Renal cortex interstitium (tissue), 11 donors: ENCODE data around the gene UCP2. TPM values are rescaled to one million over a fixed set of nuclear protein-coding genes. Genes with fewer than 3 reads are reported as not detected.
"Not testable (repeated sequence)": the region's sequence is repeated elsewhere in the genome, so short reads cannot be mapped to it uniquely, and the experiment has no call there.

Experiments used
- DNase-seq, 11 donors: peaks; one replicate each; pipeline ENCODE4 v3.0.0-alpha.2; 2013; ENCODE audit warnings: low read depth in 9 of 11, low spot score in 4 of 11; ENCODE audit errors: extremely low read depth in 1 of 11
- polyA plus RNA-seq, 3 donors: library from polyadenylated mRNA; unstranded; fragments of 120-200 nt; gene quantifications; one replicate each; pipeline ENCODE4 v1.2.1, GENCODE V29; 2013; ENCODE audit not compliant: insufficient read length in 3 of 3

The UCP2 gene
- polyA plus RNA-seq, 3 donors, result 65.1 to 73.2 (median 68.4) TPM

DNA sequence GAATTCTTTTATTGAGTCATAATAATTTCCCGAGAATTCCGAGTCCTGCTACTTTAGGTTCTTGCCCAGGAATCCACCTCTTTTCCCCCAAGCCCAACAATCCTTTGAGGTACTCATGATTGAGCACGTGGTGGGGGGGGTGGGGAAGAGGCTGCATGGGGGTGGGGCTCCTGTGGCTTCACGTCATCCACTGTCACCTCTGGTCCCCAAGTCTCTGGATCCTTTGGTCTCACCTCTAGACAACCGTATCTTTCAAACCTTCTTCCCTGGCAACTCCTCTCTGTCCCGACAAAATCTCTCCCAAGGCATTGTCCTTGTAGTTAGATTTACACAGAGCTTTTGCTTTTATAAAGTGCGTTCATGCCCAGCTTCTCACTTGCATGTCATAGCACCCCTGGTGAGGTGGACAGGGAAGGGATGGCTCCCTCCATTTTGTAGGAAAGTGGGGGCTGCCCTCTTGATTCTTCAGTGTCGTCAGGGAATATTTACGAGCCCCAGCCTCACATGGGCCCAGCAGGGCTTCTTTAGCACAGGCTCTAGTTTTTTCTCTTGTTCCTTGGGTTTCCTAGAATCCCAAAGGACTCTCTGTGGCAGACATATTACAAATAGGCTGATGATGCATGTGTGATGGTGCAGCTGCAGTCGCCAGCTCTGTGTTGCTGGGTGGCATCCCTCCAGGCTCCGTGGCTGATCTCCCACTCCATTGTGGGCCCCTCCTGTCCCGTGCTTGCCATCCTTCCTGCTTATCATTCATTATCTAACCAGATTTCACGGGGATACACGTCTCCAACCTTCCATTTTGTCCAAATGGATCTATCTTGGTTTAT, 17.9 kb upstream of the UCP2 start:
- DNase-seq, result no peak

DNA sequence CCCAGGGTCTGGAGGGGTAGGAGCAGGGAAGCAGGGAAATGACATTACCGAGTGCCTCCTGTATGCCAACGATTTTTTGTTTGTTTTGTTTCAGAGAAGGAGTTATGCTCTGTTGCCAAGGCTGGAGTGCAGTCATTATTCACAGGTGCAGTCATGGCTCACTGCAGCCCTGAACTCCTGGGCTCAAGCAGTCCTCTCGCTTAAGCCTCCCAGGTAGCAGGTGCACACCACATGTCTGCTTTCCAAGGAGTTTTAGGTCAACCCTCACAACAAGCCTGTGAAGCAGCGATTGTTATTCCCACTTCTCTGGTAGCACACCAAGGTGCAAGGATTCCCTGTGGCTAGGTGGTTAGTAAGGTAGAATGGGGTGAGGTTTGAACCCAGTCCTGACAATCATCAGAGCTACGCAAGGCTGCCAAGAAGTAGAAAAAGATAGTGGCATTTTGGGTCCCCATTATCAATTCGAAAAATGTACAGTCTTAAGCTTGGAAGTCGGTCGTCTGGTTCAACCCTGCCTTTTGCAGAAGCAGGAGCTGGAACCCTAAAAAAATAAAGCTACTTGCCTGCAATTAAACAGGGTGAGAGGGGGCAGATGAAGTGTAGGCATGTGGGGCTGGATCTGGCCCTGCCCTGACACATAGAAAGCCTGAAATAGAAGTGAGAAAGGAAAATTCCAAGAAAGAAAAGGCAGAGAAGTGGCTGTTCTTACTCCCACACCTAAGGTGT, 17.1 kb upstream of the UCP2 start:
- no peak for DNase-seq

DNA sequence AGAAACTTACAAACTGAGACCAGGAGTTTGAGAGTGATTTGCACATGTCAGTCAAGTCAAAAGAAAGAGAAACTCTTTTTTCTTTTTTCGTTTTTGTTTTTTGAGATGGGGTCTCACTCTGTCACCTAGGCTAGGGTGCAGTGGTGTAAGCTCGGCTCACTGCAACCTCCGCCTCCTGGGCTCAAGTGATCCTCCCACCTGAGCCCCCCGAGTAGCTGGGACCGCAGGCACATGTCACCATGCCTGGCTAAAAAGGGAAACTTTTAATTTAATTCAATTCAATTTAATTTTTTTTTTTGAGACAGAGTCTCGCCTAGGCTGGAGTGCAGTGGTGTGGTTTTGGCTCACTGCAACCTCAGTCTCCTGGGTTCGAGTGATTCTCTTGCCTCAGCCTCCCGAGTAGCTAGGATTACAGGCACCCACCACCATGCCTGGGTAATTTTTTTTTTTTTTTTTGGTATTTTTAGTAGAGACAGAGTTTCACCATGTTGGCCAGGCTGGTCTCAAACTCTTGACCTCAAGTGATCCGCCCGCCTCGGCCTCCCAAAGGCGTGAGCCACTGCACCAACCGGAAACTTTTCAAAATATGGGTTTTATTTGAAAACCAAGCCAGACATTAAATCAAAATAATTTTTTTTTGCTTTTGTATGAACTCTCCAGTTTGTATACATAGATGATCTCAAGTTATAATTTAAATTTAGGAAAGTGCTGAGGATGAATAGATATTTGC, 16.4 kb upstream of the UCP2 start:
- DNase-seq, result no peak

DNA sequence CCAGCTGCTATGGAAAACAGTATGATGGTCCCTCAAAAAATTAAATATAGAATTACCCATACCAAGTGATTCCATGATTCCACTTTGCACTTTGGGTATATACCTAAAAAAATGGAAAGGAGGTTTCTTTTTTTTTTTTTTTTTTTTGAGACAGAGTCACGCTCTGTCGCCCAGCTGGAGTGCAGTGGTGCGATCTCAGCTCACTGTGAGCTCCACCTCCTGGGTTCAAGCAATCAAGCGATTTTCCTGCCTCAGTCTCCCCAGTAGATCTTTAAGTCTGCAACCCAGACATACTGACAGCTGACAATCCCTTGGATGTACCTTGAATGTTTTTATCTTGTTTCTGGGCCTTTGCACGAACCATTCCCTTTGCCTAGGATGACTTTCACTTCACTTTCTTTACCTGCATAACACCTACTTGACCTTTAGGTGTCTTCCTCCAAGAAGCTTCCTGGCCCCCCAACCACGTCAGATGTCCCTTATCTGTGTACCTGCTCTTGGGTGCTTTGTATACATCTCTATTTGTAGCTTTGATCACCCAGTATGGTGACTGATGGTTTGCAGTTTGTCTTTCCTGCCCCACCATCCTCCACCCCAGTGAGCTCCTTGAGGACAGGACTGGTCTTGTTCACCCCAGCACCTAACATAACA, 14.6 kb upstream of the UCP2 start:
- no peak for DNase-seq

DNA sequence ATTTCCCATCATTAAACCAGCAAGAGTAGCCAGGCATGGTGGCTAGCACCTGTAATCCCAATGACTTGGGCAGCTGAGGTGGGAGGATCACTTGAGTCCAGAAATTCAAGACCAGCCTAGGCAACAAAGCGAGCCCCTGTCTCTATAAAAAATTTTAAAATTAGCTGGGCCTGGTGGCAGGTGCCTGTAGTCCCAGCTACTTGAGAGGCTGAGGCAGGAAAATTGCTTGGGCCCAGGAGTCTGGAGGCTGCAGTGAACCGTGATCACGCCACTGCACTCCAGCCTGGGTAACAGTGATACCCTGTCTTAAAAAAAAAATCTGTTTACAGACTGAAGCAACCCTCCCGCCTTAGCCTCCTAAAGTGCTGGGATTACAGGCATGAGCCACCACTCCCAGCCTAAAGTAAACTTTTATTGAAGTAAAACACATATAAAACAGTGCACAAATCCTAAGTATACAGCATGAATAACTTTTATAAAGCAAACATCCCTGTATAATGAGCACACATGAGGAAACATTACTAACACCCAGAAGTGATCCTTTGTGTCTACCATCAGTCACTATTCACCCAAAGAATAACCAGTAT, 13.6 kb upstream of the UCP2 start:
- DNase-seq, result no peak

DNA sequence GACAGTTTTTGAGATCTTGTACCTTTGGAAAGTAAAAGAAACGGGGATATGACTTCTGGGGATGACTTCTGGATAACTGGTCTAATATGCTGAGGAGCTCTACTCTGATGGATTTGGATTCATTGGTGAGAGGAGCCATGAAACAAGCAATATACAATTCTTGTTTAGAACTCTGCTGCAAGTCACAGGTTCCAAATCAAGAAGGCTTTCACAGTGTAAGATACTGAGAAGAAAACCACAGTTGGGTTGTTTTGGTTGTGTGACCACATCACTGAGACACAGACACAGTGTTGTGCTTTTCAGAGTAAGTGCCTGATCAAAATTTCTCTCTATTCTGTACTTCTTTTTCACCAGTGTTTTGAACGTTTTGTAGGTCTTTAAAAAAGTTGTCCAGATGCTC, 13.1 kb upstream of the UCP2 start:
- no peak for DNase-seq

DNA sequence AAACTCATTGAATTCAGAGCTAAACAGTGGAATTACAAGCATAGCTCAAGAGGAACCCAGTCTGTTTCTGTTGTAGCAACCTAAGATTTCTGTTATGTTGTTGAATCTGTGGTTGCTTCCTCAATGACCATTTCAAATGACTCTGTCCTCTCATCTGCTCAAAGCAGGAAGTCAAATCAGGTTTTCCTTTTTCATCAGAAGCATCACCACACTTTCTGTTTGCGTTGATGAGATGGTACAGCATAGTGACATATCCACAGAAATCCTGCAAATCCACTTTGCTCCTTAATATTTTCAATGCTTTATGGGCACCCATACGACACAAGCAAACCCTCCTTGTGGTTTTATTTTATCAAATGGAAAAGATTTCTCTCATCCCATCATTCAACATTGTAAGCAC, 12.6 kb upstream of the UCP2 start:
- no peak for DNase-seq

DNA sequence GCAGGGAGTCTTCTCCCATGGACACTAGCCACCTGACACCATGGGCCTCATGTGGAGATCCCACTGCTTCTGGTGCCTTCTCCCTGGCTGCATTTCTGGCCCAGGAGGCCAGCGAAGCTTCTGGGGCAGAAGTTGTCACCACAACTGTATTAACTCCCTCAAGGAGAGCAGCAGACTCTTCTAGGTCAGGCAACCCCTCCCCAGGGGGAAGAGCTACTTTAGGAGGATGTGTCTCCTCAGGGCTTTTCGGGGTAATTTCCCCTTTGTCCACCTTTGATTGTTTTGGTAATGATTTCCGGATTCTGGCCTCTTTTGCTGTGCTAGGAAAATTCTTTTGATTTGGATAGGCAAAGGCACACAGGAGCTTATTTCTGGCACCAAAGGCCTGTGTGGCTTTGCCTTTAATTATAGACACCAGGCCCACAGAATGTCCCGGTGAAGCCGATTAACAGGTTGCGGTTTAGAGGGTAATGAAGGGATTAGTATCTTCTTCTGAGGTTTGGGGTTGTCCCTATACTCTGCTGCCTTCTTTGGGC, 8.9 kb upstream of the UCP2 start:
- no peak for DNase-seq

DNA sequence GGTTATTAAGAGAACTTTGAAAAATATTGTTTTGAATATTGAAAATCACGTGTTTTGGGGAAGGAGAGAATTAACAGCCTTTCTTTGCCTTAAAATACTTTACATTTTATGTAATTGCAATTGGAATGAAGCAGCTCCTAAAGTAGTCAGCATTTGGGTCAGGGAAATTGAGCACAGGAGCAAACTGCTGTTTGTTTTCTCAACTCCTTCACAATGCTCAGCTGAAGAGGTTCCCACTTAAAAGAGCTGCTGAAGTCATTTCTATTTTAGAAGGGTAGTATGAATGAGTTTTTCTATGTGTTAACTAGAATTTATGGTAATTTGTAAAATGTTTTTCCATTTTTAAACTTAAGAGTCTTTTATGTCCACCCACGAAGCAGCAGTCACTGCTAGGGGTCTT, 8.1 kb upstream of the UCP2 start:
- DNase-seq, result no peak

DNA sequence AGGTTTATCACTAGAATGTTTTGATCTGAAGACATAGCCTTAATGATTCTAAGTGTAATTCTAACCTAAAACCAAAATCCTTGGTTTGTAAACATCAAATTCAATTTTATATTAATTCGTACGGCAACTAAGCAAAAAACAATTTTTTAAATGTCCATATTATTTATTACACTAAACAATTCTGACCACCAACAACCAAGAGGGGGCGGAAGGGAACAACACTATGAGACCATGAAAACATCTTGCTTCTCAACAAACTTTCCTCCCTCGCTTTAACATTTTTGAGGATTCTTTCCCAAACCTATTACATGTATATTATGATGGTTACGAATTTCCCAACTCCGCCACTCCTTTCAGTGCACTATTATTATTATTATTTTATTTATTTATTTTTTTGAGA, 6.5 kb upstream of the UCP2 start:
- no peak for DNase-seq

DNA sequence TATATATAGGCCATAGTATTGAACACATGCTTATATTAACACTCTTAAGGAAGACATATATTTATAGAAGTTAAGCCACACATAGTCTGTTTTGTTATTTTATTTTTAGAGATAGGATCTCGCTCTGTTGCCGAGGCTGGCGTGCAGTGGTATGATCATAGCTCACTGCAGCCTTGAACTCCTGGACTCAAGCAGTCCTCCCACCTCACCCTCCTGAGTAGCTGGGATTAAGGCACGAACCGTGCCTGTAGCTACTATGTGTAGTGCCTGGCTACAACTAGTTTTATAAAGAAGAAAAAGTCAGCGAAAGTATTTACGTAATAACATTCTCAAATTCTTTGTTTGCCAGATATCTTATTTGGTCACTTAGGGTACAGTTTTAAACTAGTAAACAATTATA, 5.6 kb upstream of the UCP2 start:
- DNase-seq, result no peak

DNA sequence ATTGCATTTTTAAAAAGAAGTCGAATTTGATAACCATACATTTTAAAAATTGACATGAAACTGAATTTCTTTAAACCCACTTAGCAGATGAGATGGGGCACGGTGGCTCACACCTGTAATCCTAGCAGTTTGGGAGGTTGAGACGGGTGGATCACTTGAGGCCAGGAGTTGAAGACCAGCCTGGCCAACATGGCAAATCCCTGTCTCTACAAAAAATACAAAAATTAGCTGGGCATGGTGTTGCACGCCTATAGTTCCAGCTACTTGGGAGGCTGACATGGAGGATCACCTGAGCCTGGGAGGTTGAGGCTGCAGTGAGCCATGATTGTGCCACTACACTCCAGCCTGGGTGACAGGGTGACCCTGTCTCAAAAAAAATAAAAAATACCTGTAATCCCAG, 3.0 kb upstream of the UCP2 start:
- not testable (repeated sequence) for DNase-seq

DNA sequence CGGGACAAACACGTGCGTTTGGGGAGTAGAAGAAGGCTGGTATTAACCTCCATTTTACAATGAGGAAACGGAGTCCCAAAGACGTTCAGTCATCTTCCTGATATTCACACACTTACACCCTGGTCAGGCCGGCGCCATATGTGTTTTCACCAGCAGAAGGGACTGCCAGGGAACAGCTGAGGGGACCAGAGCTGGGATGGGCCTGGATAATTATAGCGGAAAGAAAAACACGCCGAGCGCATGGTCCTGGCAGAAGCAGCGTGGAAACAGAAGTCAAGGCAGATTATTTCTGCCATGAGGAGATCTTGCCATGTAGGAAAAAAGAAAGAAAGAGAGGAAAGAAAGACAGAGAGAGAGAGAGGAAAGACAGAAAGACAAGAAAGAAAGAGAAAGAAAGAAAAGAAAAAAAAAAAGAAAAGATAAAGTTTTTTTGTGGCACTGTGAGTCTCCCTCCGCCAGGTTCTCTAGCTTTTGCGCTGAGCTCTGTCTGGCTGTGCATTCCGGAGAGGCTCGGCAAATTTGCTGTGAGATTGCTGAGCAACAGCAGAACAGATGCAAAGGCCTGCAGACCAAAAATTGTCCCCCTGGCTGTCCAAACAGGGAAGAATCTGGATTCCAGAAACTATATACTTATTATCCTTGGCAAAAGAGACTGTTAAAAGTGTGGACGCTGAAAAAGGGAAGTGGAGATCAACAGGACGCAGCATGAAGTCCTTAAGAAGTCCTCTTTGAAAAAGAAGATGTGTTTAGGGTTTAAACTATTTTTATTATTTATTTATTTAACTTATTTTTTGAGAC, 1.3 kb upstream of the UCP2 start:
- DNase-seq, result no peak

DNA sequence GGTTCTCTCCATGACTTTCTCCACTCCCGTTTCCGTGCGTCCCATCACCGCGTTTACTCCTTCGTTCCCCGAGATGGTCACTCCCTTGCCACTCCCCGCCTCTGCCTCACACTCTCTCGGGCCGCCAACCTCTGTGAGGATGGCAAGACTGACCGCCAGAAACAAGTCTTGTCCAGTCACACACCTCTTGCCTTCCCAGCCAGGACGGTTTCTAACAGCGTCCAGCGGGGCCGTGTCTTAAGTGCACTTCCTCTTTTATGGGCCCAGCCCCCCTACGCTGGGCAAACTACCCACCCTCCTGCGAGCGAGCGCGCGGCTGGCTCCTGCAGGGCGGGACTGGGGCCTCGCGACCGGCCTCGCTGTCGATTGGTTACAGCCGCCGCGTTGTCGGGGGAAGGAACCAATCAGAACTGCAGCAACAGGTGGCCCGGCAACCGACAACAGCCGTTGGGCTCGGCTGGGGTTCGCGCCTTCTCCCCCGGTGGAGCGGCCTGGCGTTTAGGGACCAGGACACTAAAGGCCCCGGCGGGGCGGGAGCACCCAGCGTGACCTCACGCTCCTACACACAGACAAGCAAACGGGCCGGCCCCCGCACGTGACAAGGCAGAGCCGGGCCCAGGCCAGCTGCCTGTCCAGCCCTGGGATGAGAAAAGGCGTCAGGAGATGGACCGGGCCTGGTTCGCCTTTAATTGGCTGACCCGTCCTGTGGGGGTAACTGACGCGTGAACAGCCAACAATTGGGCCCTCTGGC, 522 bp upstream of the UCP2 start:
- peak; percentile 62 to 89 (median 83) for DNase-seq

DNA sequence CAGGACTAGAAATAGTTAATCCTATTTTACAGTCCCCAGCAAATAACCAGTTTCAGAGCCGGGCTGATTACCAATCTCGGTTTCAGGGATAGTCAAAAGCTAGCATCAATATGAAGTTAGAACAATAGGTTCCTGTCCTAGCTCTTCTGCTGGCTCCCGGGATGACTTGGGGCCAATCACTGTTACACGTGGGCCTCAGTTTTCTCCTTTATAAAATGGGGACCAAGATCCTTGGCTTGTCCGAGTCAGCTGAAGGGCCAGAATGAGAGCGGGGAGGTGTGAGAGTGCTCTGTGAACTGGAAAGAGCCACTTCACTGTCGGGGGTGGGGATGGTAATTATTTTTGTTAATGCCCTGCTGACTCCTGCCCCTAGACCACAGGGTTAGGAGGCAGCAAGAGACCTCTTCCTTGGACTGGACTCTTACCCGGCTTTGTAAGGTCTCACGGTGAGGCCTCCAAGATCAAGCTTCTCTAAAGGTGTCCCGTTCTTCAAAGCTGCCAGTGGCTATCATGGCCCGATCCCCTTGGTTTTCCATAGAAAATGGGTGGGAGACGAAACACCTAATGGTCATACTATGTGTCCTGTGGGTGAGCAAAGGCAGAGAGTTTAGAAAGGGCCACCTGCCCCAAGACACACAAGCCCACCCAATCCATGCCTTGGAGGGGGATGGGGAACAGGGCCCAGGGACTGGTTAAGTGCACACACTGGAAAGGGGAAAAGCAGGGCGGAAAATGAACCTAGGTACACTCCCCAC, 1.4 kb downstream of the UCP2 start:
- DNase-seq, result no peak

DNA sequence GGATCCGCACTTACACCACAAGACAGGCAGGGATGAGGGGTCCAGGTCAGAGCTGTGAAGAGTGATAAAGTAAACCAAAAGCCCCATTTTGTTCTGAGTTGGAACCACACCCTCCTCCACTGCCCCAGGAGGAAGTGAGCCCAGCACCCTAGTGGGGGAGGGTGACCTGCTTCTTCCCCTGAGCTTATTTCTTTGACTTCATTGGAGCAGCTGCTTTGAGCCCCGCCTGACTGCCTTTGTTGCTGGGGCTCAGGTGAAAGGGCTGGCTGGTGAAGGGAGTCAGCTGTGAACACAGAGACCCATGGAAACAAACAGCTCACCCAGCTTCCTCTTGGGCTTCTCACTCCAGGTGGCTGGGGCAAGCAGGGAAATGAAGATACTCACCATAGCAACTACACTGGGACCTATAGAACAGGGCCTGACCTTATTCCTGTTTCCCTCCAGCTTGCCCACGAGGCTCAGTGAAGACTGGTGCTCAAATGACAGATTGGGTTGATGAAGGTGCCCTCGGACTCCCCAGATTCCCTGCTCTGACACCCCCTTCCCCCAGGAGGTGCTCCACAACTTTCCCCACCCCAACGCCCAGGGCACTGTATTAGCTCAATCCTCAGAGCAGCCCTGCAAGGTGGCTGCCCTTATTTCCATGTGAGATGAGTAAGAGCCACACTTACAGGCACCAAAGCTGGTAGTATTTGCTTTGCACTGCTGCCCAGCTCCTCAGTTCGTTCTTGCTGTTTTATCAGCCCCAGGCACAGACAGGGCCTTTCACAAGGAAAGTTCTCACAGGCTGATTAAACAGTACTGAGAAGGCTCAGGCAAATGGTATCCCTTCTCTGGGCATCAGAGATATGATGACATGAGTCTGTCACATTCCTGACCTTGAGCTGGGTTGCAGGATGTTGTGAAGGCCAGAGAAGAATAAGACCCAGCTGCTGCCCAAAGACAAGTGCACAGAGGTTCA, 2.4 kb downstream of the UCP2 start:
- peak in 5 of 11 donors; percentile 31 to 51 (median 46) for DNase-seq
